ENCODE results near the gene GMCL2.
A peak's percentile ranks its signal among the peaks of the same experiment; 100 is the strongest.

Gene GMCL2

GRCh38 chr5:178176791-178177190, 10.4 kb downstream of the GMCL2 start:
- DNase-seq: no peak

- DNase-seq: no peak
Measured at GRCh38 chr5:178174456-178174855, 12.7 kb downstream of the GMCL2 start.

GRCh38 chr5:178170455-178170854, 16.7 kb downstream of the GMCL2 start:
- DNase-seq: no peak

- no peak for DNase-seq
Measured at GRCh38 chr5:178165581-178165980, 21.6 kb downstream of the GMCL2 start.

GRCh38 chr5:178163772-178164735, 23.1 kb downstream of the GMCL2 start:
- peak; percentile 98 to 99 for DNase-seq

- no peak for DNase-seq
Measured at GRCh38 chr5:178162481-178162880, 24.7 kb downstream of the GMCL2 start.

- DNase-seq: no peak
Measured at GRCh38 chr5:178160176-178160575, 27.0 kb downstream of the GMCL2 start.

- no peak for DNase-seq
Measured at GRCh38 chr5:178155065-178155464, 32.1 kb downstream of the GMCL2 start.

GRCh38 chr5:178153530-178154340, 33.4 kb downstream of the GMCL2 start, which contains the start of gene NHP2:
TSS of gene NHP2 (minus strand) at chr5:178153885. CDS start at chr5:178153817, 68 bp downstream.
- peak; percentile 99 to 100 for DNase-seq

- DNase-seq: no peak
Measured at GRCh38 chr5:178152491-178153444, 34.4 kb downstream of the GMCL2 start.

GRCh38 chr5:178150977-178151734, 36.0 kb downstream of the GMCL2 start:
- no peak for DNase-seq

GRCh38 chr5:178149199-178149932, 37.8 kb downstream of the GMCL2 start:
- peak in 1 of 2 experiments; percentile 45 for DNase-seq

GRCh38 chr5:178147406-178147805, 39.8 kb downstream of the GMCL2 start:
- no peak for DNase-seq

GRCh38 chr5:178145965-178146820, 41.0 kb downstream of the GMCL2 start:
- DNase-seq: peak; percentile 78 to 81

GRCh38 chr5:178143901-178144300, 43.3 kb downstream of the GMCL2 start:
- DNase-seq: no peak

- DNase-seq: no peak
Measured at GRCh38 chr5:178143246-178143645, 43.9 kb downstream of the GMCL2 start.

GRCh38 chr5:178142642-178143041, 44.5 kb downstream of the GMCL2 start:
- DNase-seq: no peak

GRCh38 chr5:178141550-178141949, 45.6 kb downstream of the GMCL2 start:
- no peak for DNase-seq

GRCh38 chr5:178137991-178138390, 49.2 kb downstream of the GMCL2 start:
- DNase-seq: no peak

GRCh38 chr5:178136990-178137389, 50.2 kb downstream of the GMCL2 start:
- no peak for DNase-seq
